HL-60 (cell line): Measurements from ENCODE around the gene KRTAP1-5.

ENCODE experiments used
- DNase-seq, 2 experiments: peaks; one replicate each; pipeline ENCODE4 v3.0.0-alpha.2; 2010 to 2020; ENCODE audit warnings: low read depth in 1 of 2, low spot score in 1 of 2
- H3K27ac ChIP-seq: fragments of 250-450 bp; sonication (Bioruptor Pico); replicated peaks from 2 replicates; pipeline ENCODE4 v1.5.1; 2020; ENCODE audit warnings: mild to moderate bottlenecking, moderate library complexity
- H3K27me3 ChIP-seq: fragments of 250-450 bp; sonication (Bioruptor Pico); 2 replicates; pipeline ENCODE4 v1.5.1; 2021; ENCODE audit warnings: mild to moderate bottlenecking, moderate library complexity; ENCODE audit not compliant: insufficient read depth, poor library complexity, severe bottlenecking
- H3K4me3 ChIP-seq: replicated peaks from 2 replicates; pipeline ENCODE4 v1.5.1; 2011; ENCODE audit warnings: mild to moderate bottlenecking, control low read depth, low read length; ENCODE audit not compliant: insufficient read depth
- CTCF ChIP-seq: IDR thresholded peaks from one replicate; pipeline ENCODE4 v1.5.1; 2011; ENCODE audit warnings: low read length, control low read depth, inconsistent platforms; ENCODE audit not compliant: insufficient read depth
- GABPA ChIP-seq: IDR thresholded peaks from 2 replicates; pipeline ENCODE4 v1.6.1; 2012; ENCODE audit warnings: low read depth
- POLR2AphosphoS5 ChIP-seq: IDR thresholded peaks from 2 replicates; pipeline ENCODE4 v1.6.1; 2012; ENCODE audit warnings: low read depth
- REST ChIP-seq: IDR thresholded peaks from 2 replicates; pipeline ENCODE4 v1.6.1; 2012; ENCODE audit warnings: low read depth; ENCODE audit not compliant: insufficient replicate concordance
- SPI1 ChIP-seq: IDR thresholded peaks from 2 replicates; pipeline ENCODE4 v1.6.1; 2012; ENCODE audit warnings: low read depth, mild to moderate bottlenecking, borderline replicate concordance

Gene KRTAP1-5

GRCh38 chr17:41010441-41010840 lies 16.6 kb downstream of the KRTAP1-5 start:
- TF ChIP-seq CTCF = no peak
- TF ChIP-seq POLR2AphosphoS5 = no peak
- no peak for TF ChIP-seq SPI1
- DNase-seq = no peak
- no peak overlapping the region for H3K27ac ChIP-seq

GRCh38 chr17:41009936-41010335 lies 17.1 kb downstream of the KRTAP1-5 start:
- Histone ChIP-seq H3K4me3 (no peak overlapping the region), H3K27me3 (peaks cover 2% of the 10 kb centered on the region), H3K27ac (no peak overlapping the region)
- TF ChIP-seq POLR2AphosphoS5 (no peak), GABPA (no peak), REST (no peak)
- DNase-seq = no peak

More at GRCh38 chr17:41010441-41010840, 16.6 kb downstream of the KRTAP1-5 start:
- Histone ChIP-seq H3K27me3 (peaks cover 2% of the 10 kb centered on the region), H3K4me3 (no peak overlapping the region)

GRCh38 chr17:41009301-41009760 lies 17.7 kb downstream of the KRTAP1-5 start:
- no peak for DNase-seq
- no peak overlapping the region for H3K27ac ChIP-seq
- H3K4me3 ChIP-seq = no peak overlapping the region
- peaks cover 2% of the 10 kb centered on the region for H3K27me3 ChIP-seq
- TF ChIP-seq SPI1 = no peak
- no peak for TF ChIP-seq POLR2AphosphoS5
- TF ChIP-seq REST = no peak
- TF ChIP-seq GABPA = no peak
- TF ChIP-seq CTCF = no peak

GRCh38 chr17:41008811-41009210 lies 18.2 kb downstream of the KRTAP1-5 start, which contains the start of gene KRTAP3-1:
KRTAP3-1 (minus strand) TSS chr17:41009128; CDS start chr17:41009074, 54 bp downstream.
- Histone ChIP-seq H3K27me3 (peaks cover 2% of the 10 kb centered on the region), H3K4me3 (no peak within 1 kb of the TSS), H3K27ac (no peak within 1 kb of the TSS)
- DNase-seq = no peak
- TF ChIP-seq POLR2AphosphoS5 (no peak), SPI1 (no peak)

- no peak overlapping the region for H3K4me3 ChIP-seq
- TF ChIP-seq GABPA (no peak), CTCF (no peak), POLR2AphosphoS5 (no peak), SPI1 (no peak), REST (no peak)
- no peak for DNase-seq
Observed at GRCh38 chr17:41004397-41004796, 22.6 kb downstream of the KRTAP1-5 start.

More at GRCh38 chr17:41004397-41004796, 22.6 kb downstream of the KRTAP1-5 start:
- Histone ChIP-seq H3K27ac (no peak overlapping the region), H3K27me3 (peaks cover 4% of the 10 kb centered on the region)
